Activated B cell treated with CpG ODN at 0.5 μM for 24 hours (primary cell): Measurements from ENCODE around the gene TTC3. TPM values are rescaled to one million over a fixed set of nuclear protein-coding genes. Genes with fewer than 3 reads are reported as not detected.

Source experiments
- ATAC-seq: fragments of 200-7000 bp; cut with Tn5 transposase; one replicate; pipeline ENCODE4 v1.10.0; 2021; ENCODE audit warnings: low read depth, mild to moderate bottlenecking, moderate library complexity
- CTCF ChIA-PET: fragments of 350-600 bp; sonication (Branson Sonifier 250); formaldehyde crosslinking; loops from one replicate; lab custom pipeline; 2021; ENCODE audit warnings: antibody characterized with exemption; lab: Charles Lee
- POLR2A ChIA-PET: fragments of 350-600 bp; sonication (Branson Sonifier 250); formaldehyde crosslinking; loops from one replicate; lab custom pipeline; 2021; ENCODE audit warnings: antibody characterized with exemption; lab: Charles Lee
- DNase-seq: peaks from one replicate; pipeline ENCODE4 v3.0.0; 2022
- H3K27ac Mint-ChIP-seq: one replicate; pipeline ENCODE4 v1.8.0; 2020; ENCODE audit warnings: mixed read lengths
- H3K27me3 Mint-ChIP-seq: one replicate; pipeline ENCODE4 v1.8.0; 2021; ENCODE audit warnings: mixed read lengths
- H3K36me3 Mint-ChIP-seq: one replicate; pipeline ENCODE4 v1.8.0; 2021; ENCODE audit warnings: low read depth, mixed read lengths
- H3K4me1 Mint-ChIP-seq: one replicate; pipeline ENCODE4 v1.8.0; 2021; ENCODE audit warnings: mixed read lengths
- H3K4me3 Mint-ChIP-seq: one replicate; pipeline ENCODE4 v1.8.0; 2020; ENCODE audit warnings: mild to moderate bottlenecking, mixed read lengths
- H3K9me3 Mint-ChIP-seq: one replicate; pipeline ENCODE4 v1.8.0; 2020; ENCODE audit warnings: mixed read lengths
- CTCF ChIP-seq: fragments of 200-600 bp; IDR thresholded peaks from one replicate; pipeline ENCODE4 v1.8.0; 2022; ENCODE audit warnings: antibody characterized with exemption, mild to moderate bottlenecking
- intact Hi-C: fragments of 100-400 bp; cut with micrococcal nuclease; formaldehyde crosslinking; loops from one replicate; pipeline ENCODE4 v1.15.1; 2024
- total RNA-seq: library from RNA; stranded (reverse); gene quantifications from 2 replicates; pipeline ENCODE4 v1.2.3, GENCODE V29; 2022

TTC3 gene
- total RNA-seq, 1 donor from 2014 or later, result 69.8 TPM

- H3K27me3 Mint-ChIP-seq, result no peaks in the 10 kb centered on the region
- no peaks in the 10 kb centered on the region for H3K4me1 Mint-ChIP-seq
- intact Hi-C loops, result no loop called here
- TF ChIP-seq CTCF, result no peak
- H3K27ac Mint-ChIP-seq, result no peak overlapping the region
- no peak overlapping the region for H3K4me3 Mint-ChIP-seq
- H3K9me3 Mint-ChIP-seq, result no peaks in the 10 kb centered on the region
- no peak for DNase-seq
- peaks cover 80% of the 10 kb centered on the region for H3K36me3 Mint-ChIP-seq
- no peak for ATAC-seq
- ChIA-PET CTCF (no interaction called here), POLR2A (no interaction called here)
Measured at GRCh38 chr21:37188825-37189224, 115.8 kb downstream of the TTC3 start.

- TF ChIP-seq CTCF, result no peak
- CTCF ChIA-PET, result no interaction called here
Measured at GRCh38 chr21:37192019-37192418, 119.0 kb downstream of the TTC3 start.

GRCh38 chr21:37193006-37193405, 120.0 kb downstream of the TTC3 start:
- Mint-ChIP-seq H3K4me3 (no peak overlapping the region), H3K36me3 (peaks cover 84% of the 10 kb centered on the region), H3K4me1 (no peaks in the 10 kb centered on the region), H3K9me3 (no peaks in the 10 kb centered on the region), H3K27me3 (no peaks in the 10 kb centered on the region), H3K27ac (no peak overlapping the region)
- CTCF ChIA-PET, result no interaction called here
- POLR2A ChIA-PET, result no interaction called here
- intact Hi-C loops, result no loop called here
- no peak for DNase-seq
- TF ChIP-seq CTCF, result no peak
- no peak for ATAC-seq

More at GRCh38 chr21:37192019-37192418, 119.0 kb downstream of the TTC3 start:
- DNase-seq (no peak), ATAC-seq (no peak)
- intact Hi-C loops, result no loop called here
- Mint-ChIP-seq H3K36me3 (peaks cover 86% of the 10 kb centered on the region), H3K4me3 (no peak overlapping the region), H3K4me1 (no peaks in the 10 kb centered on the region), H3K9me3 (no peaks in the 10 kb centered on the region), H3K27me3 (no peaks in the 10 kb centered on the region), H3K27ac (no peak overlapping the region)
- POLR2A ChIA-PET, result no interaction called here

GRCh38 chr21:37193676-37194075, 120.6 kb downstream of the TTC3 start:
- Mint-ChIP-seq H3K36me3 (peaks cover 85% of the 10 kb centered on the region), H3K27me3 (no peaks in the 10 kb centered on the region), H3K4me3 (no peak overlapping the region), H3K9me3 (no peaks in the 10 kb centered on the region), H3K4me1 (no peaks in the 10 kb centered on the region), H3K27ac (no peak overlapping the region)
- POLR2A ChIA-PET, result no interaction called here
- DNase-seq (no peak), ATAC-seq (no peak)
- intact Hi-C loops, result no loop called here
- CTCF ChIA-PET, result no interaction called here
- TF ChIP-seq CTCF, result no peak

GRCh38 chr21:37195059-37195458, 122.0 kb downstream of the TTC3 start:
- H3K9me3 Mint-ChIP-seq, result no peaks in the 10 kb centered on the region
- CTCF ChIA-PET, result no interaction called here
- DNase-seq (no peak), ATAC-seq (no peak)
- no peaks in the 10 kb centered on the region for H3K4me1 Mint-ChIP-seq
- TF ChIP-seq CTCF, result no peak
- no peak overlapping the region for H3K27ac Mint-ChIP-seq
- POLR2A ChIA-PET, result no interaction called here
- no peak overlapping the region for H3K4me3 Mint-ChIP-seq
- intact Hi-C loops, result no loop called here
- no peaks in the 10 kb centered on the region for H3K27me3 Mint-ChIP-seq
- H3K36me3 Mint-ChIP-seq, result peaks cover 86% of the 10 kb centered on the region
